Transverse colon (tissue), 4 donors: ENCODE data around the gene AXIN1. TPM values are rescaled to one million over a fixed set of nuclear protein-coding genes. Genes with fewer than 3 reads are reported as not detected.

Experiments
- DNase-seq: peaks from one replicate; pipeline ENCODE4 v3.0.0-alpha.2; 2019
- H3K27ac ChIP-seq, 4 donors: fragments of 200-600 bp; sonication (generic); 2 replicates each; pipeline ENCODE4 v1.5.1; 2016 to 2018; ENCODE audit warnings: inconsistent platforms in 4 of 4
- H3K27me3 ChIP-seq: fragments of 200-600 bp; sonication (generic); 2 replicates; pipeline ENCODE4 v1.5.1; 2017; ENCODE audit warnings: inconsistent platforms
- H3K36me3 ChIP-seq, 4 donors: fragments of 200-600 bp; sonication (generic); 2 replicates each; pipeline ENCODE4 v1.5.1; 2017 to 2019; ENCODE audit warnings: inconsistent platforms in 4 of 4
- H3K4me1 ChIP-seq, 4 donors: fragments of 200-600 bp; sonication (generic); 2 replicates each; pipeline ENCODE4 v1.5.1; 2017 to 2020; ENCODE audit warnings: inconsistent platforms in 4 of 4
- H3K4me3 ChIP-seq, 4 donors: fragments of 200-600 bp; sonication (generic); 1 replicate in 1 of 4; 2 replicates in 3 of 4; pipeline versions ENCODE4 v1.5.1 to v1.6.1; 2017 to 2019; ENCODE audit warnings: inconsistent platforms in 4 of 4
- H3K9me3 ChIP-seq, 2 donors: fragments of 200-600 bp; sonication (generic); 2 replicates each; pipeline ENCODE4 v1.5.1; 2017 to 2019; ENCODE audit warnings: inconsistent platforms in 2 of 2
- EP300 ChIP-seq: sonication (generic); formaldehyde crosslinking; IDR thresholded peaks from one replicate; pipeline ENCODE4 v1.6.1; 2017; ENCODE audit warnings: antibody characterized with exemption, low read depth
- POLR2A ChIP-seq: fragments of 450-650 bp; IDR thresholded peaks from one replicate; pipeline ENCODE4 v1.6.1; 2016; ENCODE audit warnings: antibody characterized with exemption, mild to moderate bottlenecking, moderate library complexity
- POLR2AphosphoS5 ChIP-seq, 3 donors: sonication (generic); formaldehyde crosslinking; IDR thresholded peaks; one replicate each; pipeline ENCODE4 v1.6.1; 2016; ENCODE audit warnings: antibody characterized with exemption in 3 of 3
- WGBS, 2 donors: methylation state at CpG; one replicate each; pipeline ENCODE4 v1.1.5; 2018; ENCODE audit warnings: low coverage in 1 of 2; 5-methylcytosine and 5-hydroxymethylcytosine counted together
- in situ Hi-C, 4 donors: fragments of 200-750 bp; cut with MboI; loops; one replicate each; pipeline versions ENCODE4 v1.15.0 to v1.15.1; 2017; ENCODE audit warnings: low sequenced_read_pairs in 3 of 4, low pct_ligation_motif_present in 1 of 4, low pct_unique_long_range_greater_than_20kb in 1 of 4
- intact Hi-C: fragments of 100-400 bp; cut with DNase I; formaldehyde crosslinking; loops from one replicate; pipeline ENCODE4 v1.15.1; 2023; ENCODE audit warnings: low total_unique reads
- total RNA-seq, 4 donors: library from RNA; depleted of rRNA; stranded (reverse); fragments of >200 nt; gene quantifications; one replicate each; pipeline ENCODE4 v1.1.0, GENCODE V29; 2016
- TF ChIP-seq, protein P1 (sequence below), 5 experiments: fragments of 200-600 bp in 3 of 5; fragments of 450-650 bp in 2 of 5; sonication (generic) in 3 of 5; IDR thresholded peaks; 1 replicate in 2 of 5; 2 replicates in 3 of 5; pipeline ENCODE4 v1.5.1; 2016 to 2017; ENCODE audit warnings: antibody characterized with exemption in 5 of 5, inconsistent platforms in 3 of 5, mild to moderate bottlenecking in 2 of 5, moderate library complexity in 1 of 5

Gene AXIN1
- total RNA-seq, 4 donors from 2014 or later: 41.4 to 73.7 (median 58.7) TPM

DNA sequence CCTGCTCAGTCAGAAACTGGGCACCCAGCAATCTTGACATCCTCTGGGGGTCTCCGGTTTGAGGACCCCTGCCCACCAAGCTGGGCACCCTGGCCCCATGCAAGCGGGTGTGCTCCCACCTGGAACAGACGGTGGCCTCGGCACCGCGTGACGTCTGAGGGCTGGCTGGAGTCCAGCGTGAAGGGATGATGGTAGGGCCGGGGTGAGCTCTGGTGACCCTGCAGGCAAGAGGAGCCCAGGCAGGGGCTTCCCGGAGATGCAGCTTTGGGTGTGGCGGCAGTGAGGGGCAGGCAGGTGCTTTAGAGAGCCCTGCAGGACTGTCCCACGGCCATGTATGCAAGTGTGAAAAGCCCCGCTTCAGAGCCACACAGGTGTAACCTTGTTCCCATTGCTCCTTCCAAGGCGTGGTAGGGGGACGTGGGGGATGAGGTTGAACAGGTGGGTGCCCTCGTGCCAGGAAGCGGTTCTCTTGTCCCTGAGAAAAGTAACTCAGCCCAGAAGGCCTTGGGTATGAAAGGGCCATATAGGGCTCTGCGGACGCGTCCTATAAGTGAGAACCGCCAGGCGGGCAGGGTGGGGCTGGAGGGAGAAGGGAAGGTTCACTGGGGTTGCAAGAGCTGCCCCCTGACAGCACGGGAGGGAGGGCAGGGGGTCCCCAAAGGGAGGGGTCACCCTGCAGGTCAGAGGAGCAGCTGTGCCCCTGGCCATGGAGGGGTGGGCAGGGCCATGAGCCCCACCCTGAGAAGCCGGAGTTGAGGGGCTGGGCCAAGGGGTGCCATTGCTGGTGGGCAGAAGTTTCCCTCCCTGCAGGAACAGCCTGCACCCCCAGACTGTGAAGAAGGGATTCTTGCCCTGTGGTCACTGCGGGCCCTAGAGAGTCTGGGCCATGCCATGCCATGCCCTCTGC, 86.0 kb downstream of the AXIN1 start:
- peaks cover 0 to 11% (median 5%) of the 10 kb centered on the region in 4 donors for H3K4me1 ChIP-seq
- H3K9me3 ChIP-seq: no peaks in the 10 kb centered on the region
- in situ Hi-C loops: no loop called here
- 79% methylated on average over 24 of the region's 25 CpGs; no CpG with 5 or more reads in 1 of the 2 donors for WGBS, 2 donors
- intact Hi-C loops: no loop called here
- no peak overlapping the region for H3K4me3 ChIP-seq
- no peak for TF ChIP-seq EP300
- no peak for TF ChIP-seq POLR2AphosphoS5 (IDR thresholded peaks at IDR 0.05)
- TF ChIP-seq POLR2A: no peak
- TF ChIP-seq, protein P1, sequence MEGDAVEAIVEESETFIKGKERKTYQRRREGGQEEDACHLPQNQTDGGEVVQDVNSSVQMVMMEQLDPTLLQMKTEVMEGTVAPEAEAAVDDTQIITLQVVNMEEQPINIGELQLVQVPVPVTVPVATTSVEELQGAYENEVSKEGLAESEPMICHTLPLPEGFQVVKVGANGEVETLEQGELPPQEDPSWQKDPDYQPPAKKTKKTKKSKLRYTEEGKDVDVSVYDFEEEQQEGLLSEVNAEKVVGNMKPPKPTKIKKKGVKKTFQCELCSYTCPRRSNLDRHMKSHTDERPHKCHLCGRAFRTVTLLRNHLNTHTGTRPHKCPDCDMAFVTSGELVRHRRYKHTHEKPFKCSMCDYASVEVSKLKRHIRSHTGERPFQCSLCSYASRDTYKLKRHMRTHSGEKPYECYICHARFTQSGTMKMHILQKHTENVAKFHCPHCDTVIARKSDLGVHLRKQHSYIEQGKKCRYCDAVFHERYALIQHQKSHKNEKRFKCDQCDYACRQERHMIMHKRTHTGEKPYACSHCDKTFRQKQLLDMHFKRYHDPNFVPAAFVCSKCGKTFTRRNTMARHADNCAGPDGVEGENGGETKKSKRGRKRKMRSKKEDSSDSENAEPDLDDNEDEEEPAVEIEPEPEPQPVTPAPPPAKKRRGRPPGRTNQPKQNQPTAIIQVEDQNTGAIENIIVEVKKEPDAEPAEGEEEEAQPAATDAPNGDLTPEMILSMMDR (IDR thresholded peaks at IDR 0.05): no peak
- peaks cover 0 to 14% (median 6%) of the 10 kb centered on the region in 4 donors for H3K36me3 ChIP-seq
- no peaks in the 10 kb centered on the region for H3K27me3 ChIP-seq
- no peak overlapping the region for H3K27ac ChIP-seq
- DNase-seq: no peak

DNA sequence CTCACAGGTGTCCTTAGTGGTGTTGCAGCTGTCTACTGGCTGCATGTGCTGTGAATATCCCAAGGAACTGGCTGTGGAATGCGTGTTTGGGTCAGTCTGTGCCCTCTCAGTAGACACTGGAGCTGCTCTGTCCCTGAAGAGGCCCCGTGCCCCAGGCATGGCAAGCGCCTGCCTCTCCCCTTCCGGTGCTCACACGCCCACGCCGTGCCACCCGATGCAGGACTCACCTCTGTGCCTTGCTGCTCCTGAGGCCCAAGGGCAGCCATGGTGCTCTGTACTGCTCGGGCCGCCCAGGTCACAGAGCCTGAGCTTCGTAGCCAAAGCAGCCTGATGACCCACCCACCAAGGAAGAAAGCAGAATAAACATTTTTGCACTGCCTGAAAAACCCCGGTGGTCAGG, 86.8 kb downstream of the AXIN1 start:
- Histone ChIP-seq H3K27me3 (no peaks in the 10 kb centered on the region), H3K9me3 (no peaks in the 10 kb centered on the region), H3K36me3 (peaks cover 0 to 18% (median 7%) of the 10 kb centered on the region in 4 donors), H3K4me3 (no peak overlapping the region), H3K27ac (no peak overlapping the region), H3K4me1 (peaks cover 0 to 11% (median 5%) of the 10 kb centered on the region in 4 donors)
- TF ChIP-seq POLR2A: no peak
- TF ChIP-seq EP300: no peak
- no peak for TF ChIP-seq POLR2AphosphoS5 (IDR thresholded peaks at IDR 0.05)
- TF ChIP-seq, protein P1 (IDR thresholded peaks at IDR 0.05): no peak
- intact Hi-C loops: no loop called here
- WGBS, 2 donors: 77% methylated on average over 11 of the region's 12 CpGs; no CpG with 5 or more reads in 1 of the 2 donors
- in situ Hi-C loops: no loop called here
- no peak for DNase-seq

DNA sequence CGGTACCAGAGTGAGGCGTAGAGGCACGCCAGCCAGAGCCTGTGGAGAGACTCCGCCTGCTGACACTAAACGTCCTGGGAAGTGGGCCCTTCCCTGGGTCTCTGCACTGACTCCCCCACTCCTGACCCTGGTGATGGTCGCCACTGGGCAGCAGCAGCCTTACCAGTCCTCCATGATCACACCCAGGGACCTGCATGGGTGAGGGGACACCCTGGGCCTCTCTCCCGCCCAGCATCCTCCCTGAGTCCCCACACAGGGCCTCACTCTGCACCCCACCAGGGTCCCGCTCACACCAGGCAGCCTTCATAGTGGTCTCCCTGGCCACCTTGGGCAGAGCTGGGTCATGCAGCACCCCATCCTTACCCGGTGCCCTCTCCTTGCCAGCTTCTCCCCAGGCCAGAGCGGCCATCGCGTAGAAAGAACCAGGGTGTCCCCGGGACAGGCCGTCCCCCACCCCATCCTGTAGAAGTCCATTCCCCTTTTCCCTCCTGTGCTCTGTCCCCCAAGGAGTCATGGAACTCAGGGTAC, 87.5 kb downstream of the AXIN1 start:
- intact Hi-C loops (no loop called here), in situ Hi-C loops (no loop called here)
- peaks cover 0 to 11% (median 5%) of the 10 kb centered on the region in 4 donors for H3K4me1 ChIP-seq
- no peak overlapping the region for H3K27ac ChIP-seq
- H3K9me3 ChIP-seq: no peaks in the 10 kb centered on the region
- no peaks in the 10 kb centered on the region for H3K27me3 ChIP-seq
- H3K36me3 ChIP-seq: peaks cover 0 to 22% (median 7%) of the 10 kb centered on the region in 4 donors
- WGBS, 2 donors: 88% methylated on average over 14 of the region's 14 CpGs; no CpG with 5 or more reads in 1 of the 2 donors
- no peak for DNase-seq
- H3K4me3 ChIP-seq: no peak overlapping the region
- no peak for TF ChIP-seq POLR2A
- TF ChIP-seq, protein P1 (IDR thresholded peaks at IDR 0.05): no peak
- no peak for TF ChIP-seq EP300

DNA sequence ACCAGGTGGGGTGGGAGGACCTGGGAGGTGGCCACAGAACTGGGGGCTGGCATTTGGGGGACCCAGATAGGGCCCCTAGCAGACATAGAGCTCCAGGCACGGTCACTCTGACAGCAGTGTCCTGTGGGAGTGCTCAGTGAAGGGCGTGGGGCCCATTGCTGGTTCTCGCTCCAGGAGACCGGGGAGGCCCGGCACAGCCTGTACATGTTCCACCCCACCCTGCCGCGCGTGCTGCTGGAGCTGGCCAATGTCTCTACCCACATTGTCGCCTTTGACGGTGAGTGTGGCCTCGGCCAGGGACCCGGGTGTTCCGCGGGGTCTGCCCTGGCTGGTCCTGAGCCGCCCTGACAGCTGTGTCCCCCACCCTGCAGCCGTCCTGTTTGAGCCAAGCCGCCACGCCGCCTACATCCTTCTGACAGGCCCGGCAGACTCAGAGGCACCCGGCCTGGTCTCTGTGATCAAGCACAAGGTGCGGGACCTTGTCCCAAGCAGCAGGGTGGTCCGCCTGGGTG, 88.0 kb downstream of the AXIN1 start:
- no peaks in the 10 kb centered on the region for H3K27me3 ChIP-seq
- TF ChIP-seq POLR2AphosphoS5 (IDR thresholded peaks at IDR 0.05) (no peak), POLR2A (no peak), EP300 (no peak)
- TF ChIP-seq, protein P1 (IDR thresholded peaks at IDR 0.05): no peak
- in situ Hi-C loops: no loop called here

More for the DNA sequence above, 88.0 kb downstream of the AXIN1 start:
- Histone ChIP-seq H3K27ac (no peak overlapping the region), H3K36me3 (peaks cover 0 to 28% (median 7%) of the 10 kb centered on the region in 4 donors), H3K9me3 (no peaks in the 10 kb centered on the region), H3K4me1 (peaks cover 0 to 11% (median 5%) of the 10 kb centered on the region in 4 donors), H3K4me3 (no peak overlapping the region)
- intact Hi-C loops: no loop called here
- no peak for DNase-seq
- 92% methylated on average over 9 of the region's 23 CpGs; no CpG with 5 or more reads in 1 of the 2 donors for WGBS, 2 donors
